GM06990 (cell line): Measurements from ENCODE around the gene KLHL6.

Source experiments
- DNase-seq: peaks from one replicate; pipeline ENCODE4 v3.0.0-alpha.2; 2011; ENCODE audit not compliant: insufficient read length; ENCODE audit errors: extremely low read depth
- H3K27me3 ChIP-seq: replicated peaks from 2 replicates; pipeline ENCODE4 v1.6.0; 2011; ENCODE audit warnings: low read length; ENCODE audit not compliant: control insufficient read depth, insufficient read depth
- H3K36me3 ChIP-seq: 2 replicates; pipeline ENCODE4 v1.5.1; 2011; ENCODE audit warnings: low read length; ENCODE audit not compliant: control insufficient read depth, insufficient read depth
- H3K4me3 ChIP-seq: replicated peaks from 2 replicates; pipeline ENCODE4 v1.5.1; 2011; ENCODE audit warnings: low read depth, mild to moderate bottlenecking, control low read depth, low read length
- CTCF ChIP-seq: IDR thresholded peaks from 2 replicates; pipeline ENCODE4 v1.5.1; 2011; ENCODE audit warnings: low read length, control low read depth, mild to moderate bottlenecking, inconsistent platforms; ENCODE audit not compliant: insufficient read depth, poor library complexity, severe bottlenecking

Gene KLHL6

GRCh38 chr3:183541235-183541655 is 14.3 kb downstream of the KLHL6 start:
- no peak for DNase-seq
- TF ChIP-seq CTCF: peak; percentile 11
- H3K36me3 ChIP-seq: no peaks in the 10 kb centered on the region
- no peaks in the 10 kb centered on the region; the same call in 1 of the 2 replicates for H3K27me3 ChIP-seq
- H3K4me3 ChIP-seq: no peak overlapping the region

- no peak for TF ChIP-seq CTCF
- Histone ChIP-seq H3K36me3 (no peaks in the 10 kb centered on the region), H3K4me3 (no peak overlapping the region), H3K27me3 (no peaks in the 10 kb centered on the region)
- peak; percentile 67 for DNase-seq
These were observed 14.8 kb downstream of the KLHL6 start for GRCh38 chr3:183540501-183541234.

DNA sequence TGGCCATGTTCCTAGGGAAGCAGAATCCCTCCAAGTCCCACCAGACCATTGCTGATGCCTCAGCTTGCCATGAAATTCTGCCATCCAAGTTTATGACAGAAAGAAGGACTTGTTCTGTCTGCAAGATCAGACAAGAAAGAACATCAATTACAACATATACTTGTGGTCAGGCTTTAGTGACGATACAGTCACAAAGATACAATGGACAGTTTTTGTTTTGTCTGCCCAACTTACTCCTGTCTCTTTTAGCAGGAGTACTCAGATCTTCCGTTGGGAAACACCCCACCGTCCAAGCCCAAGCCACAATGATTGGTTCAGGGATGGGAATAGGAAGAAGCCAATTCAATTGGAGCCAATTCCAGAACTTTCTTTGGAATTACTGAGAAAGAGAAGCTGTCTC is 15.7 kb downstream of the KLHL6 start:
- H3K36me3 ChIP-seq: no peaks in the 10 kb centered on the region
- TF ChIP-seq CTCF: no peak
- no peaks in the 10 kb centered on the region for H3K27me3 ChIP-seq
- DNase-seq: no peak
- no peak overlapping the region for H3K4me3 ChIP-seq

DNA sequence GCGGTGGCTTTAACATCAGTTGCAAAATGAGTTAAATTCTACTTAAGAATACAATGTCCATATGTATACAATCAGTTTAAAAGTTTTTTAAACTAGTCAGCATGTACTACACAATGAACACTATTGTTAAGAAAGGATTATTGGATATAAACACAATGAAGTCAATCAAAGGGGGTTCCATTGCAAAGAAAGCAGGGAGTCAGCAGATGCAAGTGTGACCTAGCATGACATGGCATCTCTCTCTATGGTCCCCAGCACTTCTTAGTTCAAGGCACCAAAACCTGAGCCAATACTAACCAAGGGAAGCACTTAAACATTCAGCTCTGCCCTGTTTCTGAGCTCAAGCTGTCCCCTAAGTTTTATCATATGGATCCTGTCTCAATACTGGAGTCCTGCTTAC is 17.0 kb downstream of the KLHL6 start:
- DNase-seq: no peak
- H3K4me3 ChIP-seq: no peak overlapping the region
- no peaks in the 10 kb centered on the region for H3K36me3 ChIP-seq
- TF ChIP-seq CTCF: no peak
- H3K27me3 ChIP-seq: no peaks in the 10 kb centered on the region

DNA sequence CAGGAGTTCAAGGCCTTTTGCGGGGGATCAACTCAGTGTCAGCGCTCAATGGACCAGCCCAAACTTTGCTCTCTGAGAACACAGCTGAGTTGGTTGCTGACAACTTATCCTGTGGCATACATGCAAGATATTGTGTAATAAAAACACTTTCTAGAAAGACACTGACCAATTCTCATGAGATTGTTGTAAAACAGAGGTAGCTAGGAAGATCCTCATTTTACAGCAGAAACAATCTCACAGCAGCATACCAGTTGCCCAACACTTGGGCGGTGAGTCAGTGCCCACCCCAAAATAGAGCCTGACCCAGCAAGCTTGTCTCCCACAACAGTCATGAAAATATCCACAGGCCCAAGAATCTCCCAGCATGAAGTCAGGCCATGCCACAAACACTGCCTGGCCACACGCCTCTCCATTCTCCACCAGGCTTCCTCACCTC is 18.2 kb downstream of the KLHL6 start:
- TF ChIP-seq CTCF: no peak
- Histone ChIP-seq H3K4me3 (no peak overlapping the region), H3K36me3 (no peaks in the 10 kb centered on the region), H3K27me3 (no peaks in the 10 kb centered on the region)
- DNase-seq: no peak
